WTC11 (cell line): ENCODE measurements around the gene RPS24.

ENCODE experiments used
- NFYB ChIP-seq: sonication (generic); formaldehyde crosslinking; conservative IDR thresholded peaks from 2 replicates; pipeline ENCODE4 v1.8.0; 2022; ENCODE audit warnings: low read depth, missing genetic modification reagents
- NR2C2 ChIP-seq: sonication (generic); formaldehyde crosslinking; IDR thresholded peaks from 2 replicates; pipeline ENCODE4 v1.8.0; 2022; ENCODE audit warnings: mild to moderate bottlenecking, missing genetic modification reagents
- RELA ChIP-seq: sonication (generic); formaldehyde crosslinking; IDR thresholded peaks from 2 replicates; pipeline ENCODE4 v1.8.1; 2022; ENCODE audit warnings: missing genetic modification reagents, mild to moderate bottlenecking, borderline replicate concordance
- ZNF121 ChIP-seq: sonication (generic); formaldehyde crosslinking; IDR thresholded peaks from 2 replicates; pipeline ENCODE4 v1.8.0; 2023; ENCODE audit warnings: missing genetic modification reagents
- TF ChIP-seq, protein P1 (sequence below): fragments of 200-600 bp; IDR thresholded peaks from 2 replicates; pipeline ENCODE4 v1.8.0; 2022; ENCODE audit warnings: antibody characterized with exemption

DNA sequence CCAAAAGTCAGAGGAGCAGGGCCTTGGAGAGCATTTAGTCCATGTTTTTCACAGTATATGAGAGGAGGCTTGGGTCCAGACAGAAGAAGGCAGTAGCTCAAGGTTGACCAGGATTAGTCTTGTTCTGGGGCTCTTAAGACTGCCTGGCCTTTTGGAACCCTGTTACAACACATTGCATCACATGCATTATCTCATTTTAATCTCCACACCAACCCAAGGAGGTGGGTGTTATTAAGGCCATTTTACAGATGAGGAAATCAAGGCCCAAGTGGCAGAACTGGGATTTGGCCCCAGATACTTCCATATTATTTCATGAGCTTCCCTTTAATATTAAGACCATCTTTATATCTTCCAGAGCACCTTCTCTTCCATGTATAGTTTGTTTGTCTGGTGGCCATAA is 38.8 kb downstream of the RPS24 start:
- TF ChIP-seq NR2C2 (no peak), ZNF121 (no peak), RELA (CRISPR knock-in tag) (no peak), NFYB (no peak)
- TF ChIP-seq, protein P1, sequence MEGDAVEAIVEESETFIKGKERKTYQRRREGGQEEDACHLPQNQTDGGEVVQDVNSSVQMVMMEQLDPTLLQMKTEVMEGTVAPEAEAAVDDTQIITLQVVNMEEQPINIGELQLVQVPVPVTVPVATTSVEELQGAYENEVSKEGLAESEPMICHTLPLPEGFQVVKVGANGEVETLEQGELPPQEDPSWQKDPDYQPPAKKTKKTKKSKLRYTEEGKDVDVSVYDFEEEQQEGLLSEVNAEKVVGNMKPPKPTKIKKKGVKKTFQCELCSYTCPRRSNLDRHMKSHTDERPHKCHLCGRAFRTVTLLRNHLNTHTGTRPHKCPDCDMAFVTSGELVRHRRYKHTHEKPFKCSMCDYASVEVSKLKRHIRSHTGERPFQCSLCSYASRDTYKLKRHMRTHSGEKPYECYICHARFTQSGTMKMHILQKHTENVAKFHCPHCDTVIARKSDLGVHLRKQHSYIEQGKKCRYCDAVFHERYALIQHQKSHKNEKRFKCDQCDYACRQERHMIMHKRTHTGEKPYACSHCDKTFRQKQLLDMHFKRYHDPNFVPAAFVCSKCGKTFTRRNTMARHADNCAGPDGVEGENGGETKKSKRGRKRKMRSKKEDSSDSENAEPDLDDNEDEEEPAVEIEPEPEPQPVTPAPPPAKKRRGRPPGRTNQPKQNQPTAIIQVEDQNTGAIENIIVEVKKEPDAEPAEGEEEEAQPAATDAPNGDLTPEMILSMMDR, result no peak
